Prostate gland (tissue), 2 donors: ENCODE measurements around the gene LHFPL3. TPM values are rescaled to one million over a fixed set of nuclear protein-coding genes. Genes with fewer than 3 reads are reported as not detected.
A peak's percentile ranks its signal among the peaks of the same experiment; 100 is the strongest.
"Not testable (repeated sequence)": the region's sequence is repeated elsewhere in the genome, so short reads cannot be mapped to it uniquely, and the experiment has no call there.

Experiments
- DNase-seq: peaks from one replicate; pipeline ENCODE4 v3.0.0-alpha.2; 2019; ENCODE audit warnings: low spot score
- H3K27ac ChIP-seq, 2 donors: fragments of 200-600 bp; sonication (generic); 2 replicates each; pipeline ENCODE4 v1.5.1; 2017 to 2019
- H3K27me3 ChIP-seq: fragments of 200-600 bp; sonication (generic); replicated peaks from 2 replicates; pipeline ENCODE4 v1.5.1; 2019; ENCODE audit not compliant: insufficient read depth
- H3K36me3 ChIP-seq, 2 donors: fragments of 200-600 bp; sonication (generic); 1 replicate in 1 of 2; 2 replicates in 1 of 2; pipeline versions ENCODE4 v1.5.1 to v1.8.1; 2017 to 2019
- H3K4me1 ChIP-seq: fragments of 200-600 bp; sonication (generic); replicated peaks from 2 replicates; pipeline ENCODE4 v1.5.1; 2019
- H3K4me3 ChIP-seq, 2 donors: fragments of 200-600 bp; sonication (generic); 2 replicates each; pipeline ENCODE4 v1.5.1; 2017 to 2019
- H3K9me3 ChIP-seq: fragments of 200-600 bp; sonication (generic); 2 replicates; pipeline ENCODE4 v1.5.1; 2017
- POLR2A ChIP-seq: fragments of 450-650 bp; IDR thresholded peaks from one replicate; pipeline ENCODE4 v1.6.1; 2016; ENCODE audit warnings: antibody characterized with exemption, mild to moderate bottlenecking
- POLR2AphosphoS5 ChIP-seq: sonication (generic); formaldehyde crosslinking; IDR thresholded peaks from one replicate; pipeline ENCODE4 v1.6.1; 2017; ENCODE audit warnings: antibody characterized with exemption
- WGBS: methylation state at CpG from one replicate; pipeline ENCODE4 v1.1.5; 2018; 5-methylcytosine and 5-hydroxymethylcytosine counted together
- intact Hi-C: fragments of 100-400 bp; cut with DNase I; formaldehyde crosslinking; loops from one replicate; pipeline ENCODE4 v1.14.2; 2022
- total RNA-seq, 2 donors: library from RNA; depleted of rRNA; stranded (reverse); fragments of >200 nt; gene quantifications; one replicate each; pipeline ENCODE4 v1.1.0, GENCODE V29; 2016
- TF ChIP-seq, protein P1 (sequence below), 4 experiments: fragments of 200-600 bp in 2 of 4; fragments of 450-650 bp in 2 of 4; sonication (generic) in 2 of 4; IDR thresholded peaks; 1 replicate in 3 of 4; 2 replicates in 1 of 4; pipeline ENCODE4 v1.5.1; 2016 to 2019; ENCODE audit warnings: antibody characterized with exemption in 4 of 4, mild to moderate bottlenecking in 2 of 4, moderate library complexity in 2 of 4

Gene LHFPL3
- under 1 TPM in 1 of 2 donors, not detected in 1; 0.14 TPM for total RNA-seq

DNA sequence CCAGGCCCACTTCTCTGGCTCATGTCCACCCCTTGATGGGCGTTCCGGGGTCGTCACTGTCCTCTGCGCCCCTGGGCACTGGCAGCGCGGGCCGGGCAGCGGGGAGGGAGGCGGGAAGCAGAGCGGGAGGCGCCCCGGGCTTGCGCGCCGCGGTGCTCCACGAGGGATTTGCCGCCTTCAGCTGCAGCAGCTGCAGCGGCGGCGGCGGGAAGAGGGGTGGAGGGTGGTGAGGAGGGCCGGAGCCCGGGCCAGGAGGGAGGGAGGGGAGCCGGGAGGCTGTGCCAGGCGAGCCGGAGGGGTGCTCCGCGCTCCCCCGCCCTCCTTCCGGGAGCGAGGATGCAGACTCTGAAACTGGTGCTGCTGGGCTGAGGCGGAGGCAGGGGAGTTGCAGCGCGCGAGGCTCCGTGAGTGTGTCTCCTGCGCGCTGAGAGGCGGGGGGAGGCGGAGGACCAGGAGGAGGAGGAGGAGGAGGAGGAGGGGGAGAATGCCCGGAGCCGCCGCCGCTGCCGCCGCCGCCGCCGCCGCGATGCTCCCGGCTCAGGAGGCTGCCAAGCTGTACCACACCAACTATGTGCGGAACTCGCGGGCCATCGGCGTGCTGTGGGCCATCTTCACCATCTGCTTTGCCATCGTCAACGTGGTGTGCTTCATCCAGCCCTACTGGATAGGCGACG lies at the start of gene LHFPL3:
Gene LHFPL3 (plus strand): TSS at position 308 of the 674 bp plus-strand sequence.
- no peak within 1 kb of the TSS for H3K27ac ChIP-seq
- no peaks in the 10 kb centered on the region for H3K4me1 ChIP-seq
- TF ChIP-seq POLR2A: no peak
- TF ChIP-seq POLR2AphosphoS5: no peak
- TF ChIP-seq, protein P1, sequence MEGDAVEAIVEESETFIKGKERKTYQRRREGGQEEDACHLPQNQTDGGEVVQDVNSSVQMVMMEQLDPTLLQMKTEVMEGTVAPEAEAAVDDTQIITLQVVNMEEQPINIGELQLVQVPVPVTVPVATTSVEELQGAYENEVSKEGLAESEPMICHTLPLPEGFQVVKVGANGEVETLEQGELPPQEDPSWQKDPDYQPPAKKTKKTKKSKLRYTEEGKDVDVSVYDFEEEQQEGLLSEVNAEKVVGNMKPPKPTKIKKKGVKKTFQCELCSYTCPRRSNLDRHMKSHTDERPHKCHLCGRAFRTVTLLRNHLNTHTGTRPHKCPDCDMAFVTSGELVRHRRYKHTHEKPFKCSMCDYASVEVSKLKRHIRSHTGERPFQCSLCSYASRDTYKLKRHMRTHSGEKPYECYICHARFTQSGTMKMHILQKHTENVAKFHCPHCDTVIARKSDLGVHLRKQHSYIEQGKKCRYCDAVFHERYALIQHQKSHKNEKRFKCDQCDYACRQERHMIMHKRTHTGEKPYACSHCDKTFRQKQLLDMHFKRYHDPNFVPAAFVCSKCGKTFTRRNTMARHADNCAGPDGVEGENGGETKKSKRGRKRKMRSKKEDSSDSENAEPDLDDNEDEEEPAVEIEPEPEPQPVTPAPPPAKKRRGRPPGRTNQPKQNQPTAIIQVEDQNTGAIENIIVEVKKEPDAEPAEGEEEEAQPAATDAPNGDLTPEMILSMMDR (IDR thresholded peaks at IDR 0.05): no peak
- intact Hi-C loops: no loop called here
- H3K4me3 ChIP-seq: peak within 1 kb of the TSS; percentile 10 to 21
- no peak for DNase-seq
- H3K36me3 ChIP-seq: no peaks in the 10 kb centered on the region
- H3K27me3 ChIP-seq: peaks cover 8% of the 10 kb centered on the region
- H3K9me3 ChIP-seq: no peaks in the 10 kb centered on the region
- under 1% methylated on average over 44 of the region's 62 CpGs for whole genome bisulfite sequencing

DNA sequence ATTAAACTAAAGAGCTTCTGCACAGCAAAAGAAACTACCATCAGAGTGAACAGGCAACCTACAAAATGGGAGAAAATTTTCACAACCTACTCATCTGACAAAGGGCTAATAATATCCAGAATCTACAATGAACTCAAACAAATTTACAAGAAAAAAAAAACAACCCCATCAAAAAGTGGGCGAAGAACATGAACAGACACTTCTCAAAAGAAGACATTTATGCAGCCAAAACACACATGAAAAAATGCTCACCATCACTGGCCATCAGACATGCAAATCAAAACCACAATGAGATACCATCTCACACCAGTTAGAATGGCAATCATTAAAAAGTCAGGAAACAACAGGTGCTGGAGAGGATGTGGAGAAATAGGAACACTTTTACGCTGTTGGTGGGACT lies 46.7 kb upstream of the LHFPL3 start:
- DNase-seq, H3K27me3 ChIP-seq, H3K27ac ChIP-seq, H3K36me3 ChIP-seq, H3K9me3 ChIP-seq, H3K4me1 ChIP-seq, intact Hi-C loops, H3K4me3 ChIP-seq: not testable (repeated sequence)
- WGBS: 83% methylated on average over 2 of the region's 2 CpGs

DNA sequence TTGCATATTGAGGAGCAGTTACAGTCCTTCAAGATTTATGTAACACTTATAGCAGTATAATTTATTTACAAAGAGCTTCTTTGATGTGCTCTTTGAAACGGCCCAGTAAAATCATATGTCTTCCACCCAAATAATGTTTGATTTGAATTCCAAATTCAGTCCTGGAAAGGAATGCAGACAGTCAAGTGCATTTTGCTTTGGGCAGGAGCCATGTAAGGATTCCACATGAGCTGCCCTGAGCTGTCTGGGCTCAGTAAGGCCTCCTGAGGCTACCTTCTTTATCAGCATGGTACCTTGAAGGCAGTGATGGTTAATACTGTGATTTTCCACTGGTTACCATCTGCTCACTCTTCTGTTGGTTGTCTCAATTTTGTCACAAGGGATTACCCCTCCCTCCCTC lies 41.6 kb upstream of the LHFPL3 start:
- H3K27ac ChIP-seq: no peak overlapping the region
- DNase-seq: no peak
- H3K9me3 ChIP-seq: no peaks in the 10 kb centered on the region
- TF ChIP-seq POLR2AphosphoS5 (no peak), POLR2A (no peak)
- TF ChIP-seq, protein P1 (IDR thresholded peaks at IDR 0.05): no peak
- no peak overlapping the region for H3K4me3 ChIP-seq
- no peaks in the 10 kb centered on the region for H3K36me3 ChIP-seq
- no peaks in the 10 kb centered on the region for H3K27me3 ChIP-seq
- H3K4me1 ChIP-seq: no peaks in the 10 kb centered on the region
- WGBS: 30% methylated on average over 1 of the region's 1 CpG
- intact Hi-C loops: no loop called here

DNA sequence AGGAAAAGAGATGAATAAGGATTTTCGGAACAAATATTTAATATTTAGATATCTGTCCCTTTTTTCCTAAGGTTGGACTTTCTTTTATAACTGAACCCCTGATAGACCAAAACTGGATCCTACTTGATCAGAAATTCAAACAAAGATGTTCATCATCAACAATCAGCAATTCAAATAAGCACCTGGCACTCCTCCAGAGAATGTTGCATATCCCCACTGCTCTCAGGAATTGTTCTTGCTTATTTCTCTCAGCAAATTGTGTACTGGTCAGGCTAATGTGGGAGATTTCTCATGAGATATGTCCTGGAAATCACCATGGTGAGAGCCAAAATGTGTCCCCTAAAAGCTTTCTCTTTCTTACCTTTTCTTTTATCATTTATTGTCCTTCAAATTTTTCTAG lies 40.3 kb upstream of the LHFPL3 start:
- TF ChIP-seq POLR2AphosphoS5 (no peak), POLR2A (no peak)
- TF ChIP-seq, protein P1 (IDR thresholded peaks at IDR 0.05): no peak
- Histone ChIP-seq H3K9me3 (no peaks in the 10 kb centered on the region), H3K36me3 (no peaks in the 10 kb centered on the region), H3K27me3 (no peaks in the 10 kb centered on the region), H3K4me1 (no peaks in the 10 kb centered on the region), H3K4me3 (no peak overlapping the region), H3K27ac (no peak overlapping the region)
- no peak for DNase-seq
- WGBS: 93% methylated on average over 1 of the region's 1 CpG
- intact Hi-C loops: no loop called here

DNA sequence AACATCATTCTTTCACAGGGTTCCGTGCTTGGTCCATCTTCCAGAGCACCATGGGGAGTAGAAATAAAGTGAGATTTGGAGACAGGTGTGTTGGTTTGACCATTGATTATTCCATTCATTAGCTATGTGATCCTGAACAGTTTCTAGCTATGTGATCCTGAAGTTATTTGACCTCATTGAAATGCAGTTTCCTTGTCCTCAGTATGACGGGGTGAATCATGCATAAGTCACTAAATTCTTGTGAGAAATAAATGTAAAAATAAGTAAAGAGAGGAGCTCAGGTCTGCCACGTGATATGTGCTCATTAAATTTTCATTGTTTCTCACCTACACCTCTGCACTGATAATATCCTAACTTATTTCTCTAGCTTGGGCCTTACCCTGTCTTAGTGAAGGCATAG lies 34.1 kb upstream of the LHFPL3 start:
- DNase-seq: no peak
- TF ChIP-seq, protein P1 (IDR thresholded peaks at IDR 0.05): no peak
- TF ChIP-seq POLR2A: no peak
- no peak for TF ChIP-seq POLR2AphosphoS5
- H3K27me3 ChIP-seq: no peaks in the 10 kb centered on the region
- H3K9me3 ChIP-seq: no peaks in the 10 kb centered on the region
- intact Hi-C loops: no loop called here
- no peaks in the 10 kb centered on the region for H3K36me3 ChIP-seq
- no peaks in the 10 kb centered on the region for H3K4me1 ChIP-seq
- H3K27ac ChIP-seq: no peak overlapping the region
- H3K4me3 ChIP-seq: no peak overlapping the region
- WGBS: 73% methylated on average over 3 of the region's 3 CpGs
